Measurements from ENCODE around the gene DNAI1.
"Not testable (repeated sequence)": the region's sequence is repeated elsewhere in the genome, so short reads cannot be mapped to it uniquely, and the experiment has no call there.

The DNAI1 gene

GRCh38 chr9:34514816-34515215, 56.2 kb downstream of the DNAI1 start:
- DNase-seq, result no peak

- no peak for DNase-seq
Measured at GRCh38 chr9:34515959-34516358, 57.4 kb downstream of the DNAI1 start.

- no peak for DNase-seq
Measured at GRCh38 chr9:34517185-34517584, 58.6 kb downstream of the DNAI1 start.

- DNase-seq, result no peak
Measured at GRCh38 chr9:34518110-34518616, 59.6 kb downstream of the DNAI1 start.

- no peak for DNase-seq
Measured at GRCh38 chr9:34518896-34519295, 60.3 kb downstream of the DNAI1 start.

GRCh38 chr9:34519321-34520020, 60.9 kb downstream of the DNAI1 start:
- DNase-seq, result no peak

- DNase-seq, result no peak
Measured at GRCh38 chr9:34520096-34520495, 61.5 kb downstream of the DNAI1 start.

- DNase-seq, result no peak
Measured at GRCh38 chr9:34520505-34521385, 62.1 kb downstream of the DNAI1 start.

GRCh38 chr9:34521406-34522045, 62.9 kb downstream of the DNAI1 start:
- no peak for DNase-seq

- no peak for DNase-seq
Measured at GRCh38 chr9:34522091-34522887, 63.7 kb downstream of the DNAI1 start.

GRCh38 chr9:34522971-34523797, 64.6 kb downstream of the DNAI1 start, which contains the start of gene ENHO:
TSS of gene ENHO (minus strand) at chr9:34522990. CDS start at chr9:34521695, 1,295 bp downstream.
- DNase-seq, result peak; percentile 45

- no peak for DNase-seq
Measured at GRCh38 chr9:34524349-34524748, 65.7 kb downstream of the DNAI1 start.

- no peak for DNase-seq
Measured at GRCh38 chr9:34526026-34526425, 67.4 kb downstream of the DNAI1 start.

GRCh38 chr9:34532041-34532440, 73.4 kb downstream of the DNAI1 start:
- DNase-seq, result not testable (repeated sequence)

- no peak for DNase-seq
Measured at GRCh38 chr9:34536685-34537084, 78.1 kb downstream of the DNAI1 start.

GRCh38 chr9:34540827-34541226, 82.2 kb downstream of the DNAI1 start:
- no peak for DNase-seq

GRCh38 chr9:34541540-34541939, 82.9 kb downstream of the DNAI1 start:
- no peak for DNase-seq

- no peak for DNase-seq
Measured at GRCh38 chr9:34544035-34544434, 85.4 kb downstream of the DNAI1 start.

- no peak for DNase-seq
Measured at GRCh38 chr9:34545497-34545896, 86.9 kb downstream of the DNAI1 start.

- DNase-seq, result no peak
Measured at GRCh38 chr9:34546102-34546833, 87.7 kb downstream of the DNAI1 start.
